ENCODE data around the gene PDZRN3.

Gene PDZRN3

GRCh38 chr3:73624821-73625665 is at the start of gene PDZRN3:
TSS of gene PDZRN3 (minus strand) at chr3:73624941.
- DNase-seq, result no peak

- no peak for DNase-seq
These were observed 49.5 kb upstream of the PDZRN3 start for GRCh38 chr3:73674280-73674679.

- DNase-seq, result no peak
These were observed 44.5 kb upstream of the PDZRN3 start for GRCh38 chr3:73669260-73669659.

- no peak for DNase-seq
These were observed 43.6 kb upstream of the PDZRN3 start for GRCh38 chr3:73668391-73668790.

GRCh38 chr3:73667889-73668288 is 43.1 kb upstream of the PDZRN3 start:
- DNase-seq, result no peak

- no peak for DNase-seq
These were observed 40.5 kb upstream of the PDZRN3 start for GRCh38 chr3:73665286-73665685.

- DNase-seq, result no peak
These were observed 39.6 kb upstream of the PDZRN3 start for GRCh38 chr3:73664389-73664788.

- DNase-seq, result no peak
These were observed 38.8 kb upstream of the PDZRN3 start for GRCh38 chr3:73663495-73663894.

- no peak for DNase-seq
These were observed 36.5 kb upstream of the PDZRN3 start for GRCh38 chr3:73661265-73661664.

GRCh38 chr3:73658227-73658626 is 33.5 kb upstream of the PDZRN3 start:
- no peak for DNase-seq

GRCh38 chr3:73657186-73657585 is 32.4 kb upstream of the PDZRN3 start:
- no peak for DNase-seq

- DNase-seq, result no peak
These were observed 31.6 kb upstream of the PDZRN3 start for GRCh38 chr3:73656241-73656890.

GRCh38 chr3:73655197-73655596 is 30.5 kb upstream of the PDZRN3 start:
- no peak for DNase-seq

GRCh38 chr3:73653877-73654276 is 29.1 kb upstream of the PDZRN3 start:
- no peak for DNase-seq

- no peak for DNase-seq
These were observed 28.6 kb upstream of the PDZRN3 start for GRCh38 chr3:73653351-73653750.

GRCh38 chr3:73652896-73653295 is 28.2 kb upstream of the PDZRN3 start:
- DNase-seq, result no peak

GRCh38 chr3:73637042-73637441 is 12.3 kb upstream of the PDZRN3 start:
- DNase-seq, result no peak

GRCh38 chr3:73635254-73635653 is 10.5 kb upstream of the PDZRN3 start:
- DNase-seq, result no peak

GRCh38 chr3:73633916-73634344 is 9.2 kb upstream of the PDZRN3 start:
- DNase-seq, result no peak

- no peak for DNase-seq
These were observed 8.7 kb upstream of the PDZRN3 start for GRCh38 chr3:73633453-73633852.

GRCh38 chr3:73626106-73626505 is 1.4 kb upstream of the PDZRN3 start:
- no peak for DNase-seq

GRCh38 chr3:73624017-73624820 is 522 bp downstream of the PDZRN3 start:
- no peak for DNase-seq

GRCh38 chr3:73623346-73623745 is 1.4 kb downstream of the PDZRN3 start:
- DNase-seq, result no peak
